ENCODE data around the gene RAD50. TPM values are rescaled to one million over a fixed set of nuclear protein-coding genes. Genes with fewer than 3 reads are reported as not detected.
A peak's percentile ranks its signal among the peaks of the same experiment; 100 is the strongest.

The RAD50 gene
- total and polyA plus RNA-seq, 10 donors = 4.2 to 34.0 (median 25.7) TPM

DNA sequence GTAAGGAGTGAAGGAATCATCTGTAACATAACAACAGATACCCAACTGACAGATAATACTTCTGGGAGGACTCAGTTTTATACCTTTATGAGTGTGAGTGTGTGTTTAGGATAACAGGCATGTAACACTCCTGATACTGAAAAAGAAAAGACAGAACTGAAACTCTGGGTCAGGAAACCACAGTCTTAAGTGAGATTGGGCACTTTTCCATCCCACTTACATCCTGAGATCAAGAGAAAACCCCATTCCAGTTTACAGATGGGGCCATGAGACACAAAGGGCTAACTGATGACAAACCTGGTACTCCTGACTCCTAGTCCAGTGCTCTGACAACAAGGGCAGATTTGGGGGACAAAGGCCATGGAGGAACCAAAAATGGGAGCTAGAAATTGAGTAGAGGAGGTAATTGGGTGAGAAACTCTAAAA, 31.5 kb upstream of the RAD50 start:
- Histone ChIP-seq H3K4me1 (peaks cover 13 to 55% (median 27%) of the 10 kb centered on the region in 6 donors), H3K9me3 (peaks cover 0 to 15% (median 12%) of the 10 kb centered on the region in 8 donors), H3K4me3 (no peak overlapping the region), H3K36me3 (no peaks in the 10 kb centered on the region), H3K27ac (no peak overlapping the region), H3K27me3 (replicated peaks in 1 of 7) (no peaks in the 10 kb centered on the region)
- TF ChIP-seq POLR2AphosphoS5 (IDR thresholded peaks at IDR 0.05) (no peak), POLR2A (IDR thresholded peaks at IDR 0.05) (no peak)
- TF ChIP-seq, protein P1, sequence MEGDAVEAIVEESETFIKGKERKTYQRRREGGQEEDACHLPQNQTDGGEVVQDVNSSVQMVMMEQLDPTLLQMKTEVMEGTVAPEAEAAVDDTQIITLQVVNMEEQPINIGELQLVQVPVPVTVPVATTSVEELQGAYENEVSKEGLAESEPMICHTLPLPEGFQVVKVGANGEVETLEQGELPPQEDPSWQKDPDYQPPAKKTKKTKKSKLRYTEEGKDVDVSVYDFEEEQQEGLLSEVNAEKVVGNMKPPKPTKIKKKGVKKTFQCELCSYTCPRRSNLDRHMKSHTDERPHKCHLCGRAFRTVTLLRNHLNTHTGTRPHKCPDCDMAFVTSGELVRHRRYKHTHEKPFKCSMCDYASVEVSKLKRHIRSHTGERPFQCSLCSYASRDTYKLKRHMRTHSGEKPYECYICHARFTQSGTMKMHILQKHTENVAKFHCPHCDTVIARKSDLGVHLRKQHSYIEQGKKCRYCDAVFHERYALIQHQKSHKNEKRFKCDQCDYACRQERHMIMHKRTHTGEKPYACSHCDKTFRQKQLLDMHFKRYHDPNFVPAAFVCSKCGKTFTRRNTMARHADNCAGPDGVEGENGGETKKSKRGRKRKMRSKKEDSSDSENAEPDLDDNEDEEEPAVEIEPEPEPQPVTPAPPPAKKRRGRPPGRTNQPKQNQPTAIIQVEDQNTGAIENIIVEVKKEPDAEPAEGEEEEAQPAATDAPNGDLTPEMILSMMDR (IDR thresholded peaks at IDR 0.05 in 8 of 11, conservative IDR thresholded peaks at IDR 0.05 in 3 of 11) = no peak
- no peak for DNase-seq
- intact Hi-C loops (cut with DNase I; ENCODE audit: low total_unique reads) = loop anchor here (10.0 kb wide), 1 partner anchor 289 kb away; the partner anchor contains the start of gene SOWAHA

DNA sequence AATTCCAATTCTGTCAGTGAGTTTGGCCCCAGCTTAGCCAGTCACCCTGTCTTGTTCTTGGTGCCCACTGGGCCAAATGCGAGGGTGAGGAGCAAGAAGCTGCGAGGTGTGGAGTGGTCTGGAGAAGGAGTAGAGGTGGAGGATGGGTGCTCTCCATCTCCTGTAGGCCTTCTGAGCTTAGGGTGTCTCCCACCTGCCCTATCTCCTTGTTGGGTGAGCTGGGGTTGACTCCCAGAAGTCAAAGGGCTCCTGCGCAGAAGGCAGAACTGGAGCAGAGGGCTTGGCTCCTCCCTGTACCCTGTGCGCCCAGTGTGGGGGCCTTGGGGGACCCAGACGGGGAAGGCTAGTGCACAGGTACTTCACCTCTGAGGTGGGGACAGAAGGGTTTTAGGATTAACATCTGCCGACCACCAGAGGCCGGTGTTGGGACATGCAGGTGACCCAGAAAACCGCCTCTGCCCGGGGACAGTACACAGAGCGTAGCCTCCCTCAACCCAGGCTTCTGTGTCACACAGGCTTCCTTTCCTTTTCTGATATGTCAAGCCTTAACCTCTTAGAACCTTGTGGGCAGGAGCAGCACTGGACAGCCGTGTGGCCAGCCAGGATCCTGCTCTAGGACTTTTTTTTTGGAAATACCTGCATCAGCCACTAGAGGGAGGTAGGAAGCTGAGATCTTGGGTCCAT, 30.3 kb upstream of the RAD50 start:
- H3K27me3 ChIP-seq (replicated peaks in 1 of 7) = no peaks in the 10 kb centered on the region
- WGBS, 5 donors = 42 to 45% (median 43%) methylated on average over 11 of the region's 11 CpGs
- intact Hi-C loops (cut with DNase I; ENCODE audit: low total_unique reads) = loop anchor here (10.0 kb wide), 1 partner anchor 288 kb away; the partner anchor contains the start of gene SOWAHA
- H3K4me1 ChIP-seq = peaks cover 13 to 47% (median 23%) of the 10 kb centered on the region in 6 donors
- peak overlapping the region in 2 of 8 donors; percentile 17 to 22 for H3K4me3 ChIP-seq
- TF ChIP-seq, protein P1 (IDR thresholded peaks at IDR 0.05 in 8 of 11, conservative IDR thresholded peaks at IDR 0.05 in 3 of 11) = peak; percentile 48 to 84 (median 74)
- TF ChIP-seq POLR2AphosphoS5 (IDR thresholded peaks at IDR 0.05) = no peak
- H3K9me3 ChIP-seq = peaks cover 0 to 5% (median 1%) of the 10 kb centered on the region in 8 donors
- no peak for DNase-seq
- H3K27ac ChIP-seq = no peak overlapping the region
- H3K36me3 ChIP-seq = no peaks in the 10 kb centered on the region

DNA sequence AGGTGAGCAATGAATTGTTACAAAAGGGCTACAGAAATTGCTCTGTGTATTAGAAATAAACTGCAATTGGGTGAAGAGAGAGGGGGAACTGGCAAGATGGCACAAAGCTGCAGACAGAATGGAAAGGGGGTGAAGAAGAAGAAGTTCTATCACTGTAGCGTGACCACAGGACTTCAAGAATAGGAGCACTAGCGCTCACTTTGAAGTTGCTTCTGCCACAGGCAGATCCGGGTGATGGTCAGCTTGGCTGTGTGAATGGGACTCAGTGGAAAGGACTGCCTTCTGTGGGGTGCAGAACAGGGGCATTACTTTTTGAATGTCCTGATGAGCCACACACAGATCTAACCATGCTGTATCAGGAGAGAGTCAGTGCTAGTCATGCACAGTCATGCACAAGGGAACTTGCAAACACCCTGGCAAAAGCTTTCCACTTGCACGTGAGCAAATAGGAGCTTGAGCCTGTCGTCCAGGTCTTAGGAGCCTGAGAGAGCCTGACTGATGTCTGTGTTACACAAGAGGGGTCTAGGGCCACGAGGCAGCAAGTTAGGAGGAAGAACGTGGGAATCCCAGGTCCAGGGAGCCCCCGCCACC, 29.7 kb upstream of the RAD50 start:
- H3K27ac ChIP-seq = no peak overlapping the region
- no peaks in the 10 kb centered on the region for H3K36me3 ChIP-seq
- peaks cover 13 to 47% (median 23%) of the 10 kb centered on the region in 6 donors for H3K4me1 ChIP-seq
- intact Hi-C loops (cut with DNase I; ENCODE audit: low total_unique reads) = loop anchor here (10.0 kb wide), 1 partner anchor 288 kb away; the partner anchor contains the start of gene SOWAHA
- peak overlapping the region in 1 of 8 donors; percentile 17 for H3K4me3 ChIP-seq
- WGBS, 5 donors = 50 to 64% (median 55%) methylated on average over 7 to 8 of the region's 8 CpGs
- H3K9me3 ChIP-seq = no peaks in the 10 kb centered on the region
- TF ChIP-seq, protein P1 (IDR thresholded peaks at IDR 0.05 in 8 of 11, conservative IDR thresholded peaks at IDR 0.05 in 3 of 11) = peak in 1 of 11 experiments; percentile 5
- TF ChIP-seq POLR2AphosphoS5 (IDR thresholded peaks at IDR 0.05) (no peak), POLR2A (IDR thresholded peaks at IDR 0.05) (no peak)
- DNase-seq = no peak
- H3K27me3 ChIP-seq (replicated peaks in 1 of 7) = no peaks in the 10 kb centered on the region

DNA sequence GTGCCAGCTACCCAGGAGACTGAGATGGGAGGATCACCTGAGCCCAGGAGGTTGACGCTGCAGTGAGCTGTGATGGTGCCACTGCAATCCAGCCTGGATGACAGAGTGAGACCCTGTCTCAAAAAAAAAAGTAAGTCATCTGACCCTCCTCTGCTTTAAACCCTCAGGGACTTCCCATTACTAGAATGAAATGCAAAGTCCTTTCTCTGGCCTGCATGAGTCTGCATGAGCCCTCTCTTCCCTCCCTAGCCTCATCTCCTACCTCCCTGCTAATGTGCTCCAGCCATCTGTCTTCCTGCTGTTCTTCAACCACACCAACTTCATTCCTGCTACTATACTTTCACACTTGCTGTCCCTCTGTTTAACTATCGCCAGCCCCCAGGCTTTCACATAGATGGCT, 28.8 kb upstream of the RAD50 start:
- no peak for DNase-seq
- Histone ChIP-seq H3K27me3 (replicated peaks in 1 of 7) (no peaks in the 10 kb centered on the region), H3K4me1 (peaks cover 13 to 47% (median 23%) of the 10 kb centered on the region in 6 donors), H3K4me3 (no peak overlapping the region), H3K9me3 (no peaks in the 10 kb centered on the region), H3K27ac (no peak overlapping the region), H3K36me3 (no peaks in the 10 kb centered on the region)
- 88 to 96% (median 92%) methylated on average over 2 of the region's 2 CpGs for WGBS, 5 donors
- TF ChIP-seq, protein P1 (IDR thresholded peaks at IDR 0.05 in 8 of 11, conservative IDR thresholded peaks at IDR 0.05 in 3 of 11) = no peak
- TF ChIP-seq POLR2A (IDR thresholded peaks at IDR 0.05) = no peak
- TF ChIP-seq POLR2AphosphoS5 (IDR thresholded peaks at IDR 0.05) = no peak
- intact Hi-C loops (cut with DNase I; ENCODE audit: low total_unique reads) = loop anchor here (10.0 kb wide), 1 partner anchor 287 kb away; the partner anchor contains the start of gene SOWAHA

Data from spleen (tissue), 11 donors.